Neural progenitor cell (in vitro differentiated cells): Measurements from ENCODE around the gene OR4K17. TPM values are rescaled to one million over a fixed set of nuclear protein-coding genes. Genes with fewer than 3 reads are reported as not detected.
"Not testable (repeated sequence)": the region's sequence is repeated elsewhere in the genome, so short reads cannot be mapped to it uniquely, and the experiment has no call there.

Experiments used
- DNase-seq: peaks from one replicate; pipeline ENCODE4 v3.0.0-alpha.2; 2016; ENCODE audit warnings: low spot score
- H2AFZ ChIP-seq: fragments of 200-600 bp; sonication (generic); replicated peaks from 2 replicates; pipeline ENCODE4 v1.6.1; 2016; ENCODE audit warnings: antibody characterized with exemption
- H3F3A ChIP-seq: fragments of 200-600 bp; sonication (generic); 2 replicates; pipeline ENCODE4 v1.6.1; 2016; ENCODE audit warnings: antibody characterized with exemption, low read depth
- H3K27ac ChIP-seq: fragments of 200-600 bp; sonication (generic); 2 replicates; pipeline ENCODE4 v1.5.1; 2016; ENCODE audit warnings: mild to moderate bottlenecking
- H3K27me3 ChIP-seq: fragments of 200-600 bp; sonication (generic); 2 replicates; pipeline ENCODE4 v1.6.1; 2016; ENCODE audit warnings: mild to moderate bottlenecking, moderate library complexity
- H3K36me3 ChIP-seq: fragments of 200-600 bp; sonication (generic); 2 replicates; pipeline ENCODE4 v1.5.1; 2016
- H3K4me1 ChIP-seq: fragments of 200-600 bp; sonication (generic); 2 replicates; pipeline ENCODE4 v1.6.1; 2016; ENCODE audit warnings: mixed run types
- H3K4me2 ChIP-seq: fragments of 200-600 bp; sonication (generic); 2 replicates; pipeline ENCODE4 v1.6.1; 2016
- H3K4me3 ChIP-seq: fragments of 200-600 bp; sonication (generic); 2 replicates; pipeline ENCODE4 v1.5.1; 2016
- H3K79me2 ChIP-seq: fragments of 200-600 bp; sonication (generic); 2 replicates; pipeline ENCODE4 v1.6.1; 2016; ENCODE audit warnings: low read depth
- H3K9ac ChIP-seq: fragments of 200-600 bp; sonication (generic); 2 replicates; pipeline ENCODE4 v1.6.1; 2016
- H3K9me3 ChIP-seq: fragments of 200-600 bp; sonication (generic); 2 replicates; pipeline ENCODE4 v1.5.1; 2016; ENCODE audit warnings: low read depth
- H4K20me1 ChIP-seq: fragments of 200-600 bp; sonication (generic); 2 replicates; pipeline ENCODE4 v1.6.1; 2016; ENCODE audit warnings: low read depth
- H3K27ac Mint-ChIP-seq: 3 replicates; pipeline ENCODE4 v1.8.0; 2021; ENCODE audit warnings: mixed read lengths
- H3K27me3 Mint-ChIP-seq: 2 replicates; pipeline ENCODE4 v1.8.0; 2022; ENCODE audit warnings: low read depth, mild to moderate bottlenecking, inconsistent platforms, moderate library complexity, mixed read lengths; ENCODE audit not compliant: insufficient read depth
- H3K36me3 Mint-ChIP-seq: 3 replicates; pipeline ENCODE4 v1.8.0; 2021; ENCODE audit warnings: mixed read lengths
- H3K4me1 Mint-ChIP-seq: 3 replicates; pipeline ENCODE4 v1.8.0; 2021; ENCODE audit warnings: mixed read lengths
- H3K4me3 Mint-ChIP-seq: 3 replicates; pipeline ENCODE4 v1.8.0; 2021; ENCODE audit warnings: mild to moderate bottlenecking, moderate library complexity, mixed read lengths
- H3K9me3 Mint-ChIP-seq: 3 replicates; pipeline ENCODE4 v1.8.0; 2020; ENCODE audit warnings: mixed read lengths
- EZH2 ChIP-seq: fragments of 200-600 bp; sonication (generic); IDR thresholded peaks from 2 replicates; pipeline ENCODE4 v1.6.1; 2017; ENCODE audit warnings: antibody characterized with exemption, mild to moderate bottlenecking, moderate library complexity
- EZH2phosphoT487 ChIP-seq: fragments of 200-600 bp; sonication (generic); IDR thresholded peaks from 2 replicates; pipeline ENCODE4 v1.6.1; 2017; ENCODE audit warnings: antibody characterized with exemption
- total RNA-seq: library from RNA; depleted of rRNA; stranded (reverse); fragments of >200 nt; gene quantifications from 2 replicates; pipeline ENCODE4 v1.2.3, GENCODE V29; 2015; ENCODE audit warnings: low replicate concordance
- TF ChIP-seq, protein P1 (sequence below): fragments of 200-600 bp; sonication (generic); IDR thresholded peaks from 2 replicates; pipeline ENCODE4 v1.5.1; 2017; ENCODE audit warnings: antibody characterized with exemption, mild to moderate bottlenecking

OR4K17 gene, protein sequence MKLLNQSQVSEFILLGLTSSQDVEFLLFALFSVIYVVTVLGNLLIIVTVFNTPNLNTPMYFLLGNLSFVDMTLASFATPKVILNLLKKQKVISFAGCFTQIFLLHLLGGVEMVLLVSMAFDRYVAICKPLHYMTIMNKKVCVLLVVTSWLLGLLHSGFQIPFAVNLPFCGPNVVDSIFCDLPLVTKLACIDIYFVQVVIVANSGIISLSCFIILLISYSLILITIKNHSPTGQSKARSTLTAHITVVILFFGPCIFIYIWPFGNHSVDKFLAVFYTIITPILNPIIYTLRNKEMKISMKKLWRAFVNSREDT
- total RNA-seq = not detected in 2 replicates

DNA sequence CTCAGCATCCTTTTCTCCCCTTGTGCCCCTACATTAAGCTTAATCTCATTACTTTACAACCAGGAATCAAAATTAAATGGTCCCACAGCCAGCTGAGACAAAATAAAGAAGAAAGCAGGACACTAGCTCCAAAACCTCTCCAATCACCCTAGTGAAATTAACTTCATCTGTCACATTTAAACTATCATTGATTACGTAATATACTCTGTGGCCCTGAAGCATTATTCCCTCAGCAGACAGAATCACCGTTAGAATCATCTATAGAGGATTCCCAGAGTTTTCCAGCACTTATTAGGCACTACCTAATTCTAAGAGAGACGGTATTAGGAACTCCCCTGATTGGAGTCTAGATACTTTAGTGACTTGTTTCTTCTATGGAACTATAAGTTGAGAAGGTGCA, at the start of gene OR4K17:
OR4K17 (plus strand) TSS at position 302 of the 400 bp plus-strand sequence. CDS start 6,761 bp downstream, outside the sequence.
- Mint-ChIP-seq H3K27me3 (peaks cover 2% of the 10 kb centered on the region), H3K4me1 (no peaks in the 10 kb centered on the region), H3K36me3 (no peaks in the 10 kb centered on the region), H3K27ac (no peak within 1 kb of the TSS), H3K4me3 (no peak within 1 kb of the TSS), H3K9me3 (peaks cover 13% of the 10 kb centered on the region)
- Histone ChIP-seq H3K9ac (no peak within 1 kb of the TSS), H3K79me2 (no peaks in the 10 kb centered on the region), H2AFZ (no peak within 1 kb of the TSS), H3K36me3 (no peaks in the 10 kb centered on the region), H3K4me2 (no peak within 1 kb of the TSS), H4K20me1 (no peaks in the 10 kb centered on the region), H3K27me3 (no peaks in the 10 kb centered on the region), H3K4me1 (no peaks in the 10 kb centered on the region), H3F3A (no peaks in the 10 kb centered on the region), H3K4me3 (no peak within 1 kb of the TSS), H3K27ac (no peak within 1 kb of the TSS), H3K9me3 (peaks cover 28% of the 10 kb centered on the region)
- DNase-seq = no peak
- TF ChIP-seq EZH2 (no peak), EZH2phosphoT487 (no peak)
- TF ChIP-seq, protein P1, sequence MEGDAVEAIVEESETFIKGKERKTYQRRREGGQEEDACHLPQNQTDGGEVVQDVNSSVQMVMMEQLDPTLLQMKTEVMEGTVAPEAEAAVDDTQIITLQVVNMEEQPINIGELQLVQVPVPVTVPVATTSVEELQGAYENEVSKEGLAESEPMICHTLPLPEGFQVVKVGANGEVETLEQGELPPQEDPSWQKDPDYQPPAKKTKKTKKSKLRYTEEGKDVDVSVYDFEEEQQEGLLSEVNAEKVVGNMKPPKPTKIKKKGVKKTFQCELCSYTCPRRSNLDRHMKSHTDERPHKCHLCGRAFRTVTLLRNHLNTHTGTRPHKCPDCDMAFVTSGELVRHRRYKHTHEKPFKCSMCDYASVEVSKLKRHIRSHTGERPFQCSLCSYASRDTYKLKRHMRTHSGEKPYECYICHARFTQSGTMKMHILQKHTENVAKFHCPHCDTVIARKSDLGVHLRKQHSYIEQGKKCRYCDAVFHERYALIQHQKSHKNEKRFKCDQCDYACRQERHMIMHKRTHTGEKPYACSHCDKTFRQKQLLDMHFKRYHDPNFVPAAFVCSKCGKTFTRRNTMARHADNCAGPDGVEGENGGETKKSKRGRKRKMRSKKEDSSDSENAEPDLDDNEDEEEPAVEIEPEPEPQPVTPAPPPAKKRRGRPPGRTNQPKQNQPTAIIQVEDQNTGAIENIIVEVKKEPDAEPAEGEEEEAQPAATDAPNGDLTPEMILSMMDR = no peak

DNA sequence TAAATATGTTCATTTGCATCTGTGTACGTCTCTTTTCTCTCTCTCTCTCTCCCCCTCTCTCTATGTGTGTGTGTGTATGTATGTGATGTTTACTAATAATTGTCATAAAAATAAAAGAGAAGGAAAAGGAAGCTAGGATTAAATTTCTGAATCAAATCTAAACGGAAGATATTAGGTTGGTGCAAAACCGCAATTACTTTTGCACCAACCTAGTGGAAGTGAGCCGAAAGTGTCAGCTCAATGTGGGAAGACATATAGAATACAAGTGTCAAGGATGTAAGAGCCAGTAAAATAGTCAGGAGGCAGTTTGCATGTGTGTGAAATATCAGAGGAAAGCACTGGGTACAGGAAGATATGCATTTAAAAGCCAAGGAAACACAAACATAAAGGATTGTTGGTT, 18.5 kb upstream of the OR4K17 start:
- Histone ChIP-seq H4K20me1 (no peaks in the 10 kb centered on the region), H3K9me3 (peaks cover 26% of the 10 kb centered on the region), H3K9ac (no peak overlapping the region), H3K79me2 (no peaks in the 10 kb centered on the region), H3K27ac (no peak overlapping the region), H3K27me3 (no peaks in the 10 kb centered on the region), H2AFZ (no peak overlapping the region), H3K4me3 (no peak overlapping the region), H3K4me1 (no peaks in the 10 kb centered on the region), H3F3A (no peaks in the 10 kb centered on the region), H3K4me2 (no peak overlapping the region), H3K36me3 (no peaks in the 10 kb centered on the region)
- H3K27ac Mint-ChIP-seq = no peak overlapping the region
- H3K4me1 Mint-ChIP-seq = no peaks in the 10 kb centered on the region
- H3K9me3 Mint-ChIP-seq = peaks cover 23% of the 10 kb centered on the region
- no peak for DNase-seq
- H3K4me3 Mint-ChIP-seq = no peak overlapping the region
- H3K27me3 Mint-ChIP-seq = no peaks in the 10 kb centered on the region
- no peaks in the 10 kb centered on the region for H3K36me3 Mint-ChIP-seq
- TF ChIP-seq, protein P1 = no peak
- no peak for TF ChIP-seq EZH2
- no peak for TF ChIP-seq EZH2phosphoT487

DNA sequence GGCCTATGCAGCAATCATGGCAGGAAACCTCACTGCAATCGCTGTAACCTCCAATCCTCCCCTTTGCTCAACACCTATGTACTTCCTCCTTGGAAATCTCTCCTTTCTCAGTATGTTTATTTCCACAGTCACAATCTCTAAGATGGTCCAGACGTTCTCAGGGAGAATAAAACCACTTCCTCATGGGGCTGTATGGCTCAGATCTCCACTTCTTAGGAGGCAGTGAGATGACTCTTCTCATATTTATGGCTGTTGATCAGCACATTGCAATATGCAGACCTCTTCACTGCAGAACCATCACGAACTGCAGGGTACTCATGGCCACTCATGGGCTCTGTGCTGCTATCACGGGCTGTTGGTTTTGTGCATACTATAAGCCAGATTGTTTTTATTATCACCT, 17.1 kb upstream of the OR4K17 start:
- Mint-ChIP-seq H3K9me3 (peaks cover 25% of the 10 kb centered on the region), H3K27ac (no peak overlapping the region), H3K36me3 (no peaks in the 10 kb centered on the region), H3K27me3 (no peaks in the 10 kb centered on the region), H3K4me3 (no peak overlapping the region), H3K4me1 (no peaks in the 10 kb centered on the region)
- peaks cover 33% of the 10 kb centered on the region for H3K9me3 ChIP-seq
- no peaks in the 10 kb centered on the region for H3K36me3 ChIP-seq
- no peaks in the 10 kb centered on the region for H3K4me1 ChIP-seq
- H3K4me2 ChIP-seq = no peak overlapping the region
- H3K9ac ChIP-seq = no peak overlapping the region
- H3K27me3 ChIP-seq = no peaks in the 10 kb centered on the region
- H3F3A ChIP-seq = no peaks in the 10 kb centered on the region
- H4K20me1 ChIP-seq = no peaks in the 10 kb centered on the region
- TF ChIP-seq, protein P1 = no peak
- TF ChIP-seq EZH2phosphoT487 (no peak), EZH2 (no peak)
- no peak overlapping the region for H3K27ac ChIP-seq
- DNase-seq = no peak
- H3K79me2 ChIP-seq = no peaks in the 10 kb centered on the region
- no peak overlapping the region for H3K4me3 ChIP-seq
- H2AFZ ChIP-seq = no peak overlapping the region

DNA sequence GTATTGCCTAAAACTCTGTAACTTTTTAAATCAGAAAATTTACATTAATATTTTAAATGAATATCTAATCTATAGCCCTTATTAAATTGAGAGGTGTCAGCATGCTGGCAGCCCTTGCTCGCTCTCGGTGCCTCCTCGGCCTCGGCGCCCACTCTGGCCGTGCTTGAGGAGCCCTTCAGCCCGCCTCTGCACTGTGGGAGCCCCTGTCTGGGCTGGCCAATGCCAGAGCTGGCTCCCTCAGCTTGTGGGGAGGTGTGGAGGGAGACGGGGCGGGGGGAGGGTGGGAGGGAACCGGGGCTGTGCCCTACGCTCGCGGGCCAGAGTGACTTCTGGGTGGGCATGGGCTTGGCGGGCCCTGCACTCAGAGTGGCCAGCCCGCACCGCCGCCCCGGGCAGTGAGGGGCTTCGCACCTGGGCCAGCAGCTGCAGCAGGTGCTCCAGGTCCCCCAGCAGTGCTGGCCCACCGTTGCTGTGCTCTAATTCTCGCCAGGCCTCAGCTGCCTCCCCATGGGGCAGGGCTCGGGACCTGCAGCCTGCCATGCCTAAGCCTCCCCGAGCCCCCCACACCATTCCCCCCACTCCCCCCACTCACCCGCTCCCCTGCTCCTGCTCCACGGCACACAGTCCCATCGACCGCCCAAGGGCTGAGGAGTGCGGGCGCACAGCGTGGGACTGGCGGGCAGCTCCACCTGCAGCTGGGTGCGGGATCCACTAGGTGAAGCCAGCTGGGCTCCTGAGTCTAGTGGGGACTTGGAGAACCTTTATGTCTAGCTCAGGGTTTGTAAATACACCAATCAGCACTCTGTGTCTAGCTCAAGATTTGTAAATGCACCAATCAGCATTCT, 11.4 kb upstream of the OR4K17 start:
- H3K36me3 Mint-ChIP-seq, H3K4me2 ChIP-seq, H3K79me2 ChIP-seq, H3K4me3 ChIP-seq, H4K20me1 ChIP-seq, H3F3A ChIP-seq, H3K27me3 ChIP-seq, H2AFZ ChIP-seq, H3K27me3 Mint-ChIP-seq, H3K4me1 ChIP-seq, H3K9ac ChIP-seq, H3K36me3 ChIP-seq, H3K27ac Mint-ChIP-seq, DNase-seq, H3K27ac ChIP-seq, H3K4me3 Mint-ChIP-seq, H3K4me1 Mint-ChIP-seq: not testable (repeated sequence)
- peaks cover 29% of the 10 kb centered on the region for H3K9me3 Mint-ChIP-seq
- peaks cover 33% of the 10 kb centered on the region for H3K9me3 ChIP-seq
